Loucy (cell line): ENCODE data around the gene FAM13C.

Experiments used
- H2AFZ ChIP-seq: fragments of 200-600 bp; sonication (generic); 2 replicates; pipeline ENCODE4 v1.6.0; 2016; ENCODE audit warnings: antibody characterized with exemption, mild to moderate bottlenecking, low read length, moderate library complexity
- H3F3A ChIP-seq: fragments of 200-600 bp; 2 replicates; pipeline ENCODE4 v1.6.0; 2016; ENCODE audit warnings: antibody characterized with exemption, low read depth, mild to moderate bottlenecking
- H3K27me3 ChIP-seq: fragments of 200-600 bp; sonication (generic); 2 replicates; pipeline ENCODE4 v1.6.1; 2014; ENCODE audit warnings: low read length, mild to moderate bottlenecking; ENCODE audit not compliant: insufficient read depth, poor library complexity, severe bottlenecking
- H3K36me3 ChIP-seq: fragments of 200-600 bp; sonication (generic); 2 replicates; pipeline ENCODE4 v1.6.1; 2016; ENCODE audit warnings: low read length; ENCODE audit not compliant: insufficient read depth
- H3K4me1 ChIP-seq: fragments of 200-600 bp; sonication (generic); 2 replicates; pipeline ENCODE4 v1.5.1; 2014; ENCODE audit warnings: low read length, mild to moderate bottlenecking; ENCODE audit not compliant: insufficient read depth, poor library complexity, severe bottlenecking
- H3K4me2 ChIP-seq: fragments of 200-600 bp; sonication (generic); 2 replicates; pipeline ENCODE4 v1.6.0; 2014; ENCODE audit warnings: antibody characterized with exemption, low read length, low read depth, mild to moderate bottlenecking; ENCODE audit not compliant: poor library complexity, severe bottlenecking
- H3K4me3 ChIP-seq: fragments of 200-600 bp; sonication (generic); 2 replicates; pipeline ENCODE4 v1.5.1; 2014; ENCODE audit warnings: low read length, mild to moderate bottlenecking, mixed read lengths; ENCODE audit not compliant: poor library complexity, severe bottlenecking
- H3K79me2 ChIP-seq: fragments of 200-600 bp; sonication (generic); 2 replicates; pipeline ENCODE4 v1.6.1; 2014; ENCODE audit warnings: low read length; ENCODE audit not compliant: insufficient read depth
- H3K9ac ChIP-seq: fragments of 200-600 bp; sonication (generic); 2 replicates; pipeline ENCODE4 v1.6.0; 2014; ENCODE audit warnings: mild to moderate bottlenecking, low read depth, low read length, moderate library complexity; ENCODE audit not compliant: poor library complexity, severe bottlenecking
- H3K9me2 ChIP-seq: fragments of 200-600 bp; sonication (generic); replicated peaks from 2 replicates; pipeline ENCODE4 v1.6.1; 2016; ENCODE audit warnings: low read depth, low read length, mixed read lengths
- H3K9me3 ChIP-seq: fragments of 200-600 bp; sonication (generic); 2 replicates; pipeline ENCODE4 v1.6.1; 2014; ENCODE audit warnings: mild to moderate bottlenecking, antibody characterized with exemption, low read length, low read depth; ENCODE audit not compliant: insufficient read depth
- H4K20me1 ChIP-seq: fragments of 200-600 bp; sonication (generic); 2 replicates; pipeline ENCODE4 v1.6.0; 2014; ENCODE audit warnings: antibody characterized with exemption, low read length, mild to moderate bottlenecking; ENCODE audit not compliant: insufficient read depth, poor library complexity, severe bottlenecking
- CTCF ChIP-seq: fragments of 200-600 bp; sonication (generic); conservative IDR thresholded peaks from 2 replicates; pipeline ENCODE4 v1.5.1; 2014; ENCODE audit warnings: mild to moderate bottlenecking, antibody characterized with exemption, low read length
- EZH2phosphoT487 ChIP-seq: fragments of 200-600 bp; IDR thresholded peaks from 2 replicates; pipeline ENCODE4 v1.6.1; 2018; ENCODE audit warnings: antibody characterized with exemption, mild to moderate bottlenecking, moderate library complexity, borderline replicate concordance

FAM13C gene

DNA sequence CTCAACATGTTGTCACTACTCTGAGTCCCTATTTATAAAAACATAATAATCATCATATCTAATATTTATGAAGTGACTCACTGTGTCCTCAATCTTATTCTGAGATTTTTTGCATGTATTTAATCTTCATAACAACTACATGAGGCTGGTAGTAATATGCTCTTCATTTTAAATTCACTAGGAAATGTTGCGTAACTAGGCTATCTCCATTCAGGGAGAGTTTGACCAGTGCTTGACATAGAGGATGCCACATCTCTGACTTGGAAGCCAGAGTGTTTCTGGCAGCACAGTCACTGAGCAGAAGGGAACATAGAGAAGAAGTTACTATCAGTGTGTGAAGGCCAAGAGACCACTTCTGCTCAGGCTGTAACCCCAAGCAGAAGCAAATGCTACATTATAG is 88.9 kb downstream of the FAM13C start:
- H3K4me1 ChIP-seq: no peaks in the 10 kb centered on the region
- no peak overlapping the region for H2AFZ ChIP-seq
- no peaks in the 10 kb centered on the region for H3K79me2 ChIP-seq
- H4K20me1 ChIP-seq: no peaks in the 10 kb centered on the region
- no peak overlapping the region for H3K4me2 ChIP-seq
- H3K9me2 ChIP-seq: no peaks in the 10 kb centered on the region
- no peak overlapping the region for H3K4me3 ChIP-seq
- no peaks in the 10 kb centered on the region for H3F3A ChIP-seq
- no peaks in the 10 kb centered on the region for H3K9me3 ChIP-seq
- no peaks in the 10 kb centered on the region for H3K27me3 ChIP-seq
- no peak overlapping the region for H3K9ac ChIP-seq
- no peak for TF ChIP-seq CTCF
- TF ChIP-seq EZH2phosphoT487: no peak
- no peaks in the 10 kb centered on the region for H3K36me3 ChIP-seq

DNA sequence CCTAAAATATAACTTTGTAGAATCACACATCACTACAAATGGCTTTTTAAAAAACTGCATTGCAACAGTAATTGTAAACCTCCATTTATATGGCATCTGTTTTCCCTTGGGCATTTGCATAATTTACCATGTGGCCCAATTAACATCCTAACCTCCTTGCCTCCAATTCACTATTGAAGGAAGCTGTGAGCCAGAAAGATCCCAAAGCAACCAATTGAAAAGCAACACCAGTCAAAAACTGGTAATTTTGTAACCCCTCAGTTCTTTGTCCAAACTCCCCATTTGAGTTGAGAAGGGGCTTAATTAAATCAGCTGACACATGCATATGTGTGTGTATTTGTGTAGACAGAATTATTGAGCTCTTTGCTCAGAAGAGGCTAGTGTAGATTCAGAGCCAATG is 90.3 kb downstream of the FAM13C start:
- Histone ChIP-seq H3F3A (no peaks in the 10 kb centered on the region), H3K36me3 (no peaks in the 10 kb centered on the region), H3K9me2 (no peaks in the 10 kb centered on the region), H4K20me1 (no peaks in the 10 kb centered on the region), H3K9ac (no peak overlapping the region), H3K27me3 (no peaks in the 10 kb centered on the region), H2AFZ (no peak overlapping the region), H3K4me1 (no peaks in the 10 kb centered on the region), H3K4me2 (no peak overlapping the region), H3K9me3 (no peaks in the 10 kb centered on the region), H3K4me3 (no peak overlapping the region), H3K79me2 (no peaks in the 10 kb centered on the region)
- no peak for TF ChIP-seq EZH2phosphoT487
- TF ChIP-seq CTCF: no peak

- H3K4me1 ChIP-seq: no peaks in the 10 kb centered on the region
- H3K9ac ChIP-seq: no peak overlapping the region
- H3K79me2 ChIP-seq: no peaks in the 10 kb centered on the region
- H3K9me2 ChIP-seq: no peaks in the 10 kb centered on the region
- no peak overlapping the region for H3K4me3 ChIP-seq
- H3K36me3 ChIP-seq: no peaks in the 10 kb centered on the region
- H3K4me2 ChIP-seq: no peak overlapping the region
- no peaks in the 10 kb centered on the region for H3K9me3 ChIP-seq
- H2AFZ ChIP-seq: no peak overlapping the region
- no peaks in the 10 kb centered on the region for H4K20me1 ChIP-seq
- TF ChIP-seq EZH2phosphoT487: no peak
- TF ChIP-seq CTCF: no peak
- H3F3A ChIP-seq: no peaks in the 10 kb centered on the region
- no peaks in the 10 kb centered on the region for H3K27me3 ChIP-seq
Measured at GRCh38 chr10:59271160-59271559, 91.2 kb downstream of the FAM13C start.
